CD14-positive monocyte (primary cell): ENCODE measurements around the gene CALCA. TPM values are rescaled to one million over a fixed set of nuclear protein-coding genes. Genes with fewer than 3 reads are reported as not detected.
"Not testable (repeated sequence)": the region's sequence is repeated elsewhere in the genome, so short reads cannot be mapped to it uniquely, and the experiment has no call there.

Experiments
- DNase-seq, 3 donors: peaks; one replicate each; pipeline ENCODE4 v3.0.0-alpha.2; 2011 to 2022
- H2AFZ ChIP-seq: 2 replicates; pipeline ENCODE4 v1.6.0; 2012; ENCODE audit warnings: mild to moderate bottlenecking, low read depth, low read length, inconsistent platforms; ENCODE audit not compliant: insufficient read depth, poor library complexity, severe bottlenecking
- H3K27ac ChIP-seq, 2 donors: 1 replicate in 1 of 2; 2 replicates in 1 of 2; pipeline ENCODE4 v1.5.1; 2012 to 2013; ENCODE audit warnings: low read length in 2 of 2, control low read depth in 1 of 2, inconsistent platforms in 1 of 2, low read depth in 1 of 2, mild to moderate bottlenecking in 1 of 2
- H3K27me3 ChIP-seq, 2 donors: one replicate each; pipeline versions ENCODE4 v1.6.0 to v1.6.1; 2011 to 2013; ENCODE audit warnings: low read length in 2 of 2; ENCODE audit not compliant: control insufficient read depth in 2 of 2, insufficient read depth in 2 of 2
- H3K36me3 ChIP-seq, 2 donors: replicated peaks in 1 of 2; 1 replicate in 1 of 2; 2 replicates in 1 of 2; pipeline versions ENCODE4 v1.5.1 to v1.6.1; 2012 to 2013; ENCODE audit warnings: low read length in 2 of 2, control low read depth in 1 of 2, inconsistent platforms in 1 of 2, mild to moderate bottlenecking in 1 of 2; ENCODE audit not compliant: insufficient read depth in 2 of 2, control insufficient read depth in 1 of 2
- H3K4me1 ChIP-seq, 2 donors: 1 replicate in 1 of 2; 2 replicates in 1 of 2; pipeline versions ENCODE4 v1.5.1 to v1.6.1; 2012 to 2013; ENCODE audit warnings: low read length in 2 of 2, control low read depth in 1 of 2, inconsistent platforms in 1 of 2, mild to moderate bottlenecking in 1 of 2, moderate library complexity in 1 of 2; ENCODE audit not compliant: insufficient read depth in 2 of 2, control insufficient read depth in 1 of 2
- H3K4me2 ChIP-seq: replicated peaks from 2 replicates; pipeline ENCODE3; 2012; ENCODE audit warnings: low read length, moderate library complexity, mild to moderate bottlenecking; ENCODE audit not compliant: poor library complexity, severe bottlenecking; ENCODE audit errors: extremely low read depth
- H3K4me3 ChIP-seq, 3 experiments: fragments of 200-600 bp in 1 of 3; sonication (generic) in 1 of 3; replicated peaks in 1 of 3; 1 replicate in 2 of 3; 2 replicates in 1 of 3; pipeline ENCODE4 v1.5.1; 2011 to 2013; ENCODE audit warnings: low read length in 3 of 3, mild to moderate bottlenecking in 3 of 3, control low read depth in 2 of 3, low read depth in 2 of 3, inconsistent platforms in 1 of 3, moderate library complexity in 1 of 3
- H3K79me2 ChIP-seq: 2 replicates; pipeline ENCODE4 v1.6.0; 2012; ENCODE audit warnings: mild to moderate bottlenecking, control low read depth, inconsistent platforms, low read length, moderate library complexity; ENCODE audit not compliant: insufficient read depth
- H3K9ac ChIP-seq: 2 replicates; pipeline ENCODE4 v1.6.0; 2017; ENCODE audit warnings: low read length, mild to moderate bottlenecking; ENCODE audit not compliant: insufficient read depth, poor library complexity, severe bottlenecking
- H3K9me3 ChIP-seq, 2 donors: replicated peaks in 1 of 2; 1 replicate in 1 of 2; 2 replicates in 1 of 2; pipeline versions ENCODE4 v1.5.1 to v1.6.1; 2012 to 2013; ENCODE audit warnings: low read length in 2 of 2, control low read depth in 1 of 2; ENCODE audit not compliant: control insufficient read depth in 1 of 2, insufficient read depth in 1 of 2
- H4K20me1 ChIP-seq: 2 replicates; pipeline ENCODE4 v1.6.0; 2012; ENCODE audit warnings: mild to moderate bottlenecking, low read length, control low read depth, moderate library complexity; ENCODE audit not compliant: insufficient read depth
- H3K27ac Mint-ChIP-seq, 7 donors: one replicate each; pipeline ENCODE4 v1.8.0; 2020; ENCODE audit warnings: mild to moderate bottlenecking in 7 of 7, mixed read lengths in 7 of 7, moderate library complexity in 6 of 7, inconsistent platforms in 2 of 7
- H3K27me3 Mint-ChIP-seq, 3 donors: one replicate each; pipeline ENCODE4 v1.8.0; 2021 to 2022; ENCODE audit warnings: low read depth in 3 of 3, mild to moderate bottlenecking in 3 of 3, mixed read lengths in 3 of 3, moderate library complexity in 3 of 3, inconsistent platforms in 1 of 3
- H3K36me3 Mint-ChIP-seq, 2 donors: one replicate each; pipeline ENCODE4 v1.8.0; 2020; ENCODE audit warnings: mixed read lengths in 2 of 2, inconsistent platforms in 1 of 2, mild to moderate bottlenecking in 1 of 2
- H3K4me1 Mint-ChIP-seq: one replicate; pipeline ENCODE4 v1.8.0; 2020; ENCODE audit warnings: mild to moderate bottlenecking, mixed read lengths
- H3K4me3 Mint-ChIP-seq, 2 donors: one replicate each; pipeline ENCODE4 v1.8.0; 2020; ENCODE audit warnings: mild to moderate bottlenecking in 2 of 2, mixed read lengths in 2 of 2, moderate library complexity in 1 of 2
- H3K9me3 Mint-ChIP-seq, 7 donors: one replicate each; pipeline ENCODE4 v1.8.0; 2020 to 2022; ENCODE audit warnings: mixed read lengths in 7 of 7, mild to moderate bottlenecking in 6 of 7, moderate library complexity in 6 of 7, inconsistent platforms in 2 of 7
- CTCF ChIP-seq: fragments of 200-600 bp; IDR thresholded peaks from one replicate; pipeline ENCODE4 v1.8.0; 2022; ENCODE audit warnings: antibody characterized with exemption, mild to moderate bottlenecking
- WGBS: methylation state at CpG from one replicate; pipeline ENCODE4 v1.1.5; 2013; ENCODE audit warnings: missing lambda C conversion rate; ENCODE audit not compliant: insufficient coverage; 5-methylcytosine and 5-hydroxymethylcytosine counted together
- intact Hi-C, 2 donors: fragments of 100-400 bp; cut with micrococcal nuclease; formaldehyde crosslinking; loops; one replicate each; pipeline versions ENCODE4 v1.15.0 to v1.15.1; 2023
- polyA plus RNA-seq, 3 donors: library from polyadenylated mRNA; depleted of rRNA in 1 of 3; unstranded in 2 of 3; stranded (reverse) in 1 of 3; fragments of 300-500 nt in 2 of 3; fragments of >200 nt in 1 of 3; fragmentation: Illumina TruSeq in 2 of 3; gene quantifications; 1 replicate in 2 of 3; 2 replicates in 1 of 3; pipeline ENCODE4 v1.2.3, GENCODE V29; 2012 to 2021

The CALCA gene
- polyA plus RNA-seq, 3 donors = not detected

GRCh38 chr11:15006139-15006759 is 34.1 kb upstream of the CALCA start:
- Histone ChIP-seq H3K4me3 (no peak overlapping the region), H3K27me3 (peaks cover 5 to 11% of the 10 kb centered on the region in 2 donors), H2AFZ (no peak overlapping the region), H3K4me1 (no peaks in the 10 kb centered on the region), H3K27ac (no peak overlapping the region), H3K4me2 (no peak overlapping the region), H3K9me3 (no peaks in the 10 kb centered on the region), H3K79me2 (no peaks in the 10 kb centered on the region), H4K20me1 (no peaks in the 10 kb centered on the region), H3K9ac (no peak overlapping the region), H3K36me3 (no peaks in the 10 kb centered on the region)
- Mint-ChIP-seq H3K27ac (no peak overlapping the region), H3K4me3 (no peak overlapping the region), H3K9me3 (no peaks in the 10 kb centered on the region), H3K27me3 (peaks cover 4 to 20% (median 7%) of the 10 kb centered on the region in 3 donors), H3K4me1 (no peaks in the 10 kb centered on the region), H3K36me3 (no peaks in the 10 kb centered on the region)
- peak; percentile 0 to 3 (median 2) for DNase-seq
- TF ChIP-seq CTCF = peak; percentile 64
- WGBS = 75% methylated on average over 2 of the region's 5 CpGs
- intact Hi-C loops = no loop called here

GRCh38 chr11:14988133-14988532 is 16.0 kb upstream of the CALCA start:
- H3K27ac ChIP-seq, H3K4me3 Mint-ChIP-seq, H3K9me3 Mint-ChIP-seq, H3K36me3 ChIP-seq, H3K36me3 Mint-ChIP-seq, intact Hi-C loops, DNase-seq, H3K4me2 ChIP-seq, H3K4me3 ChIP-seq, H3K4me1 ChIP-seq, H2AFZ ChIP-seq, H3K27me3 ChIP-seq, H3K79me2 ChIP-seq, H4K20me1 ChIP-seq, H3K9ac ChIP-seq, H3K27me3 Mint-ChIP-seq, H3K4me1 Mint-ChIP-seq, H3K9me3 ChIP-seq: not testable (repeated sequence)
- H3K27ac Mint-ChIP-seq = peak overlapping the region in 1 of 7 donors; percentile 44
- WGBS = 65% methylated on average over 3 of the region's 3 CpGs
